KOPT-K1 (cell line): ENCODE data around the gene TBX15.

Experiments
- H3K27ac ChIP-seq: fragments of 200-600 bp; sonication (generic); 2 replicates; pipeline ENCODE4 v1.5.1; 2016; ENCODE audit warnings: antibody characterized with exemption, mild to moderate bottlenecking, low read depth, low read length; ENCODE audit not compliant: poor library complexity, severe bottlenecking
- H3K36me3 ChIP-seq: fragments of 200-600 bp; sonication (generic); 2 replicates; pipeline ENCODE4 v1.5.1; 2017; ENCODE audit warnings: antibody characterized with exemption, mild to moderate bottlenecking, low read length, moderate library complexity; ENCODE audit not compliant: insufficient read depth
- H3K9me3 ChIP-seq: fragments of 200-600 bp; sonication (generic); 2 replicates; pipeline ENCODE4 v1.5.1; 2017; ENCODE audit warnings: antibody characterized with exemption, low read length, mild to moderate bottlenecking; ENCODE audit not compliant: insufficient read depth, poor library complexity, severe bottlenecking

Gene TBX15

GRCh38 chr1:119006406-119007279, 18.5 kb upstream of the TBX15 start:
- Histone ChIP-seq H3K36me3 (no peaks in the 10 kb centered on the region), H3K9me3 (peaks cover 14% of the 10 kb centered on the region), H3K27ac (no peak overlapping the region)

GRCh38 chr1:119005724-119006405, 17.7 kb upstream of the TBX15 start:
- H3K9me3 ChIP-seq = peaks cover 14% of the 10 kb centered on the region
- no peak overlapping the region for H3K27ac ChIP-seq
- no peaks in the 10 kb centered on the region for H3K36me3 ChIP-seq

- Histone ChIP-seq H3K36me3 (no peaks in the 10 kb centered on the region), H3K27ac (no peak overlapping the region), H3K9me3 (peaks cover 14% of the 10 kb centered on the region)
Observed at GRCh38 chr1:119004781-119005180, 16.6 kb upstream of the TBX15 start.

GRCh38 chr1:119004129-119004527, 16.0 kb upstream of the TBX15 start:
- no peak overlapping the region for H3K27ac ChIP-seq
- peaks cover 14% of the 10 kb centered on the region for H3K9me3 ChIP-seq
- H3K36me3 ChIP-seq = no peaks in the 10 kb centered on the region

DNA sequence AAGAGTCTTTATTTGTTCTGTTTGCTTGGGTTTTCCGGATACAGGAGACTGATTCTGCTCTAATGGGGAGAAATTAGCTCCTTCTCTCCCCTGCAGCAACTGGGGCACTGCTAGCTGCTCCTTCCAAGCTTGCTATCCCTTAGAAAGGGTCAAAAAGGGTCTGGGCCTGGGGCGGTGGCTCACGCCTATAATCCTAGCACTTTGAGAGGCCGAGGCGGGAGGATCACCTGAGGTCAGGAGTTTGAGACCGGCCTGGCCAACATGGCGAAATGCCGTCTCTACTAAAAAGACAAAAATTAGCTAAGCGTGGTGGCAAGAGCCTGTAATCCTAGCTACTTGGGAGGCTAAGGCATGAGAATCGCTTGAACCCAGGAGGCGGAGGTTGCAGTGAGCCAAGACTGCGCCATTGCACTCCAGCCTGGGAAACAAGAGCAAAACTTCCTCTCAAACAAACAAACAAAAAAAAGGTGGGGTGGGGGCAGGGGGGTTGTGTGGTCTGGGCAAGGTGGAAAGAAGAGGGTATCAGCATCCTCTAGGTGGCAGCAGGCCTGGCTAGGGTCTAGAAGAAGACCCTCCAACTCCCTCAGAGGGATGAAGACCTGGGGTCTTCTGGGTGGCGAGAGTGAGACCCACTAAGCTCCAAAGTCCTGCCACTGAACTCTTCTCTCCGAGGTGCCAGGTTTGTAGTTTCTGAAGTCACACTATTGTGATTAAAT, 15.4 kb upstream of the TBX15 start:
- Histone ChIP-seq H3K27ac (no peak overlapping the region), H3K9me3 (peaks cover 14% of the 10 kb centered on the region), H3K36me3 (no peaks in the 10 kb centered on the region)

DNA sequence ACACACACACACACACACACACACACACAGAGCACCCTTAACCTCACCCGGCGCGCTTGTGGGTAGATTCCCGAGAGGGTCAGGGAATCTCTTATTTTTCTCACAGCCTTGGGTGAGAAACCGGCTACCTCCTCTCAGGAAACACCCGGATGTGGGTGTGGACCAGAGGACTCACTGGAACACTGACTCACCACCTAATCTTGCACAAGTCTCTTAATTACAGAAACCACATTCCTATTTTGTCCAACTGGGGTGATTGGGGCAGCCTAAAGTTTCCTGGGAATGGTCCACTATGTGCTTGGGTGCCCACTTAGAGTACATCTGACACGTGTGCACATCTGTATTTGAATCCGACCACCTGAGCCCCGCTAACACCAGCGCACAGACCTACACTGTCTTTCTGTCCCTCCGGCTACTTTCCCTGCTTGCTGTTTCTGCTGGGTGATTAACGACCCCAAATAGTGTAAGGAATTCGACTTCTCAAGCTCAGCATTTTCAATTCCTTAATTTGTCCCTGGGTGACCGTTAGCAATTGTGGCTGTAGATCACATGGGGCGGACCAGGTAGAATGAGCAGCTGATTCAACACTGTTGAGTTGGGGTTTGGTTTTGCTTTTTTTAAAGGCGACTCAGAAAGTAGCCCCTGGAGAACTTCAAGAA, 14.0 kb upstream of the TBX15 start:
- H3K9me3 ChIP-seq = peaks cover 6% of the 10 kb centered on the region
- no peak overlapping the region for H3K27ac ChIP-seq
- no peaks in the 10 kb centered on the region for H3K36me3 ChIP-seq

DNA sequence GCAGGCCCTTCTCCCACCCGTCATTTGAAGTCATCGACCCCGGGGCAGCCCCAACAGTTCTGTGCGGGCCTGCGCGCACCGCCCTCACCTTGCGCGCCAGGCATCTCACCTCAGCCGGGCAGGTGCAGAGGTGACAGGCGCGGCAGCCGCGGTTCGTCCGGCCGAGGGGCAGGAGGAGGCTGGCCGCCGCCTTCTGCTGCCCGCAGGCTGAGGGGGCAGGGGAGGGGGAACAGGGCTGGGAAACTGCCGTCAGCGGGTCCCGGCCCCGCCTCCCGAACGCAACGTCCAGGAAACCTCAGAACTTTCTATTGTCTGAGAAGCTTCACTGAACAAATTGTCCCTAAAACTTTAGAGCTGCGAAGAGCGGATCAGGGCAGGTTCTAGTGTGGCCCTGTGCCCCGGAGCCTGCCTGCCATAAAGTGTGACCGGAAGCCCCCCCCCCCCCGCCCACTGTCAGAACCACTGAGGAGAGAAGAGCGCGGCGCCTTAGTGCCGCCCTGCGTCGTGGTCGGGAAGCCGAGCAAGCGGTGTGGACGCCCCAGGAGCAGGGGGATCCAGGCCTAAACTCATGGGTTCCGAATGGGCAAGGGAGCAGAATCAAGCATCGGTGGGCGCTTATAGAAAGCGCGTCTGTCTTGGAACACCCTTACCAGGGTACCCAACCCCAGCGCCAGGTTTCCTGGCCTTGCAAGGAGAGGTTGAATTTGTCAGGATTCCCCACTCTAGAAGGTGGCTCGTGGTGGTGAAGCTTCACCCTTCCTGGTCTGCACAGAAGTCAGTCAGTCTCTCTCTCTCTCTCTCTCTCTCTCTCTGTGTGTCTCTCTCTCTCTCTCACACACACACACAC, 13.3 kb upstream of the TBX15 start:
- Histone ChIP-seq H3K27ac (no peak overlapping the region), H3K36me3 (no peaks in the 10 kb centered on the region), H3K9me3 (no peaks in the 10 kb centered on the region)

DNA sequence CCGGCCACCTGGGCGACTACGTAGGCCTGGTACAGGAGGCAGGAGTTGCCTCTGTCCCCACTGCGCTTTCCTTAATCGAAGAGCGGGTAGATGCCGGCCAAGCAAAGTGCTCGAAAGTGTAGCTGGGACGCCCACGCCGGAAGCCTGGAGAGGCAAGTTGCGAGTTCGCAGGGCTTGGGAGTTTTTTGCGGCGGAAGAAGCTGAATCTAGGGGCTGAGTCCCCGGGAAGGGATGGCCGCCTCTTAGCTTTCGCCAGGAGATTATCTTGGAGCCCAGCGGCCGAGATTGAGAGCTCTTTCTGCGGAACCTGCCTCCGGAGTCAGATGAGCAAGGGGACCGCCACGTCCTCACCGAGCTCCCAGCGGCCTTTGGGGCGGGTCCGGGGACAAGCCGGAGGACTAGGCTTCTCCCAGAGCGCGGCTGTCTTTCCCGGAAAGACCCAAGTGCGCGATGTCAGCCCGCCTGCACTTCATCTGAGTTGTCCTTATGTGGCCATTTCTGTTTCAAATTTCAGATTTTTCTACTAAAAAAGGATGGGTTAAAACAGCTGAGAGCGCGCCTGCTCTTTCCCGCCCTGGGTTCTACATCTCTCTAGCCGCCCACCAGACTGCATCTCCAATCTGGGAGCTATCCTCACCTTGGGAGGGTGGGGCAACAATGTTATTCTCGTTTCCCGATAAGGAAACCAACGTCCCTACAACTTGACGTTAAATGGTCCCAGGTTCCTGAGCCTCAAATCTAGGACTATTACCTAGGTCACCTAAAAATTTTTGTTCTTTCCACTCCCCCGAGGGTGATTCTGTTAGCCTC, 12.4 kb upstream of the TBX15 start:
- no peaks in the 10 kb centered on the region for H3K36me3 ChIP-seq
- no peaks in the 10 kb centered on the region for H3K9me3 ChIP-seq
- H3K27ac ChIP-seq = no peak overlapping the region

GRCh38 chr1:118999348-119000071, 11.4 kb upstream of the TBX15 start:
- Histone ChIP-seq H3K36me3 (no peaks in the 10 kb centered on the region), H3K9me3 (no peaks in the 10 kb centered on the region), H3K27ac (no peak overlapping the region)

GRCh38 chr1:118998171-118998570, 10.0 kb upstream of the TBX15 start:
- H3K27ac ChIP-seq = no peak overlapping the region
- H3K9me3 ChIP-seq = peaks cover 3% of the 10 kb centered on the region

GRCh38 chr1:118997225-118997624, 9.1 kb upstream of the TBX15 start:
- peaks cover 3% of the 10 kb centered on the region for H3K9me3 ChIP-seq

More at GRCh38 chr1:118998171-118998570, 10.0 kb upstream of the TBX15 start:
- H3K36me3 ChIP-seq = no peaks in the 10 kb centered on the region

GRCh38 chr1:118995312-118996016, 7.3 kb upstream of the TBX15 start:
- no peak overlapping the region for H3K27ac ChIP-seq
- no peaks in the 10 kb centered on the region for H3K36me3 ChIP-seq
- peaks cover 8% of the 10 kb centered on the region for H3K9me3 ChIP-seq

More at GRCh38 chr1:118997225-118997624, 9.1 kb upstream of the TBX15 start:
- Histone ChIP-seq H3K36me3 (no peaks in the 10 kb centered on the region), H3K27ac (no peak overlapping the region)

GRCh38 chr1:118993700-118994026, 5.5 kb upstream of the TBX15 start:
- no peaks in the 10 kb centered on the region for H3K36me3 ChIP-seq
- no peak overlapping the region for H3K27ac ChIP-seq
- H3K9me3 ChIP-seq = peaks cover 12% of the 10 kb centered on the region
